ENCODE data around the gene GGTA1.

DNA sequence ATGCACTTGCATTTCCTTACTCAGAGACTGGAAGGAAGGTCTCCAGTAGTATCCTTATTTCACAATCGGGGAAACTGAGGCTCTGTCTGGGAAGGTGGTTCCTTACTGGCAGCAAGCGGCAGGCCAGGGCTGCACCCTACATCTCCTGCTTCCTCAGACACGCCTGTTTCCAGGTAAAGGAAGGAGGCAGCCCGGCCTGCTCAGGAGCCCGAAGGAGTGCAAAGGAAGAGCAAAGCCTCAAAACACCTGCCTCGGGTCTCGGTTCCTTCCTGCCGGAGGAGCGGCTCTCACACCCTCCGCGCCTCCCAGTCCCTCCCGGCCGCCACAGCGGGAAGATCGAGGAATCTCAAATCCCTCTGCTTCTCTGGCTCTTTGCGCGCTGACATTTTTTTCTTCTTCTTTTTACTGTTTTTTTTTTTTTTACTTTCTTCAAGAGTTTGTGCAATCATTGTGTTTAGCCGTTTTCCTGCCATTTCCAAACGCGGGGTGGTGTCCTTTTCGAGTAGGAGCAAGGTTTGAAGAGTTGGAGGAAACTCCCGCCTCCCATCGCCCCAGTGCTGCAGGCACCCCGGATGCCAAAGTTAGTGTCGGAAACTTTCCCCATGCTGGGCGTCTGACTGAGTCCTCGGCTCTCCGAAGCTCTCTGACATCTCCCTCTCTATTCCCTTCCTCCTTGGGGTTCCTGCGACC lies 1.0 kb downstream of the GGTA1 start:
- no peak for TF ChIP-seq RBM14 (IDR thresholded peaks at IDR 0.05; ENCODE audit: borderline replicate concordance, insufficient read depth, low read depth, low read length)
- no peak for TF ChIP-seq POLR2A (conservative IDR thresholded peaks at IDR 0.05)
- TF ChIP-seq, protein P1, sequence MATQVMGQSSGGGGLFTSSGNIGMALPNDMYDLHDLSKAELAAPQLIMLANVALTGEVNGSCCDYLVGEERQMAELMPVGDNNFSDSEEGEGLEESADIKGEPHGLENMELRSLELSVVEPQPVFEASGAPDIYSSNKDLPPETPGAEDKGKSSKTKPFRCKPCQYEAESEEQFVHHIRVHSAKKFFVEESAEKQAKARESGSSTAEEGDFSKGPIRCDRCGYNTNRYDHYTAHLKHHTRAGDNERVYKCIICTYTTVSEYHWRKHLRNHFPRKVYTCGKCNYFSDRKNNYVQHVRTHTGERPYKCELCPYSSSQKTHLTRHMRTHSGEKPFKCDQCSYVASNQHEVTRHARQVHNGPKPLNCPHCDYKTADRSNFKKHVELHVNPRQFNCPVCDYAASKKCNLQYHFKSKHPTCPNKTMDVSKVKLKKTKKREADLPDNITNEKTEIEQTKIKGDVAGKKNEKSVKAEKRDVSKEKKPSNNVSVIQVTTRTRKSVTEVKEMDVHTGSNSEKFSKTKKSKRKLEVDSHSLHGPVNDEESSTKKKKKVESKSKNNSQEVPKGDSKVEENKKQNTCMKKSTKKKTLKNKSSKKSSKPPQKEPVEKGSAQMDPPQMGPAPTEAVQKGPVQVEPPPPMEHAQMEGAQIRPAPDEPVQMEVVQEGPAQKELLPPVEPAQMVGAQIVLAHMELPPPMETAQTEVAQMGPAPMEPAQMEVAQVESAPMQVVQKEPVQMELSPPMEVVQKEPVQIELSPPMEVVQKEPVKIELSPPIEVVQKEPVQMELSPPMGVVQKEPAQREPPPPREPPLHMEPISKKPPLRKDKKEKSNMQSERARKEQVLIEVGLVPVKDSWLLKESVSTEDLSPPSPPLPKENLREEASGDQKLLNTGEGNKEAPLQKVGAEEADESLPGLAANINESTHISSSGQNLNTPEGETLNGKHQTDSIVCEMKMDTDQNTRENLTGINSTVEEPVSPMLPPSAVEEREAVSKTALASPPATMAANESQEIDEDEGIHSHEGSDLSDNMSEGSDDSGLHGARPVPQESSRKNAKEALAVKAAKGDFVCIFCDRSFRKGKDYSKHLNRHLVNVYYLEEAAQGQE (IDR thresholded peaks at IDR 0.05; ENCODE audit: borderline replicate concordance): no peak
- TF ChIP-seq, protein P1 (CRISPR knock-in tag; IDR thresholded peaks at IDR 0.05; ENCODE audit: low read depth): no peak
- TF ChIP-seq, protein P2, sequence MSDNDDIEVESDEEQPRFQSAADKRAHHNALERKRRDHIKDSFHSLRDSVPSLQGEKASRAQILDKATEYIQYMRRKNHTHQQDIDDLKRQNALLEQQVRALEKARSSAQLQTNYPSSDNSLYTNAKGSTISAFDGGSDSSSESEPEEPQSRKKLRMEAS (CRISPR knock-in tag; IDR thresholded peaks at IDR 0.05): no peak
- no peak for TF ChIP-seq GABPA (tag; conservative IDR thresholded peaks at IDR 0.05; ENCODE audit: low read depth)
- TF ChIP-seq, protein P3, sequence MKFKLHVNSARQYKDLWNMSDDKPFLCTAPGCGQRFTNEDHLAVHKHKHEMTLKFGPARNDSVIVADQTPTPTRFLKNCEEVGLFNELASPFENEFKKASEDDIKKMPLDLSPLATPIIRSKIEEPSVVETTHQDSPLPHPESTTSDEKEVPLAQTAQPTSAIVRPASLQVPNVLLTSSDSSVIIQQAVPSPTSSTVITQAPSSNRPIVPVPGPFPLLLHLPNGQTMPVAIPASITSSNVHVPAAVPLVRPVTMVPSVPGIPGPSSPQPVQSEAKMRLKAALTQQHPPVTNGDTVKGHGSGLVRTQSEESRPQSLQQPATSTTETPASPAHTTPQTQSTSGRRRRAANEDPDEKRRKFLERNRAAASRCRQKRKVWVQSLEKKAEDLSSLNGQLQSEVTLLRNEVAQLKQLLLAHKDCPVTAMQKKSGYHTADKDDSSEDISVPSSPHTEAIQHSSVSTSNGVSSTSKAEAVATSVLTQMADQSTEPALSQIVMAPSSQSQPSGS (CRISPR knock-in tag; IDR thresholded peaks at IDR 0.05): no peak
- no peak for TF ChIP-seq TBP (optimal IDR thresholded peaks at IDR 0.05; ENCODE audit: low read depth, low read length)
